OCI-LY7 (cell line): ENCODE measurements around the gene NAPB.

ENCODE experiments used
- EZH2phosphoT487 ChIP-seq: fragments of 200-600 bp; sonication (generic); IDR thresholded peaks from 2 replicates; pipeline ENCODE4 v1.6.1; 2018; ENCODE audit warnings: low read depth, borderline replicate concordance, mild to moderate bottlenecking, mixed run types, antibody characterized with exemption, low read length, moderate library complexity, mixed read lengths
- TF ChIP-seq, protein P1 (sequence below): fragments of 200-600 bp; sonication (generic); conservative IDR thresholded peaks from 2 replicates; pipeline ENCODE4 v1.5.1; 2014; ENCODE audit warnings: mild to moderate bottlenecking, antibody characterized with exemption, low read length, moderate library complexity, mixed read lengths

DNA sequence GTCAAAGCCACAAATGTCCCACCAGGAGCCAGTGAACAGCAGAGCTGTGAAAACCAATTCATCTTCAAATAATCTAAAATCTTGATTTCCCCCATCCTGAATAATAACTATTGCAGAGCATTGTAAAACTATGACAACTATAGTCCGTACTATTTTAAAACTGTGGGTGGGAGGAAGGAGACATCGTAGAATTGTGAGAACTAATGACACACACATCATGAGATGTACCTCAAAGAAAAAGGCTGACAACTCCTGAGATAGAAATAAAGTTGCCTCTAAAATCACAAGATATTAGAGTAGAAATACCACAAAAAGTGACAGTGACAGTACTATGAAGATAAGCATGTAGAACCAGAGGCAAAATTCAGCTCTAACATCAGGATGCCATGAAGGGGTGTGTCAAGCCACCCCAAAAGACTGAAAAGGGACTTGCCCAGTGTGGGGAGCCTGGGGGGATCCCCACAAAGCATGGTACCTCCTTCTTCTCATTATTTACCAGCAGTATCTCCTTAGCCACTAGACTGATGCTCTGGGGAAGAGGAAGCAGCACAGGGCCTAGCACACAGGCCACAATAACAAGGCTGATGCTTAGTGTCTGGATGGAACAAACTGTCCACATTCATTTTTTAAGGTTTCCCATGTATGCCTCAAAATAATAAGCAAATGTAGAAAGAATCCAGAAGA, 13.4 kb downstream of the NAPB start:
- TF ChIP-seq, protein P1, sequence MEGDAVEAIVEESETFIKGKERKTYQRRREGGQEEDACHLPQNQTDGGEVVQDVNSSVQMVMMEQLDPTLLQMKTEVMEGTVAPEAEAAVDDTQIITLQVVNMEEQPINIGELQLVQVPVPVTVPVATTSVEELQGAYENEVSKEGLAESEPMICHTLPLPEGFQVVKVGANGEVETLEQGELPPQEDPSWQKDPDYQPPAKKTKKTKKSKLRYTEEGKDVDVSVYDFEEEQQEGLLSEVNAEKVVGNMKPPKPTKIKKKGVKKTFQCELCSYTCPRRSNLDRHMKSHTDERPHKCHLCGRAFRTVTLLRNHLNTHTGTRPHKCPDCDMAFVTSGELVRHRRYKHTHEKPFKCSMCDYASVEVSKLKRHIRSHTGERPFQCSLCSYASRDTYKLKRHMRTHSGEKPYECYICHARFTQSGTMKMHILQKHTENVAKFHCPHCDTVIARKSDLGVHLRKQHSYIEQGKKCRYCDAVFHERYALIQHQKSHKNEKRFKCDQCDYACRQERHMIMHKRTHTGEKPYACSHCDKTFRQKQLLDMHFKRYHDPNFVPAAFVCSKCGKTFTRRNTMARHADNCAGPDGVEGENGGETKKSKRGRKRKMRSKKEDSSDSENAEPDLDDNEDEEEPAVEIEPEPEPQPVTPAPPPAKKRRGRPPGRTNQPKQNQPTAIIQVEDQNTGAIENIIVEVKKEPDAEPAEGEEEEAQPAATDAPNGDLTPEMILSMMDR = no peak
- TF ChIP-seq EZH2phosphoT487 = no peak
